Measurements from ENCODE around the gene CADPS.

CADPS gene

DNA sequence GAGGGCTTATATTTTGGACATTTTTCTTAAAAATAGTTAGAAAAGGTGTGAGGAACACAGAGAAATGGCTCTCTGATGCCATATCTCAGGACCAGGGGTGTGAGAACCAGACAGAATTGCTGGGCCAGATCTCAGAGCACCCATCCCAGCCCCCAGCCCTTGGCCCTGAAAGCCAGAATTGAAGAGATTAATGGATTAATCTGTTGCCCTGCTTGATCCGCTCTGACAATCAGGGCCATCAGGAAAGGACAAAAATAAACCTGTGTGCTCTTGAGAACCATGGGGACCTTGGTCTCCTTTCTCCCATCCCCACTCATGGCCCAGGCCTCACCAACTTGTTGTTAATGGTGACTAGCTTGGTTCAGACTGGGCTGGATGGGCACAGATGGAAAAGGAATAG is 113.5 kb downstream of the CADPS start:
- DNase-seq (ENCODE audit: low read depth, low spot score): no peak
- no peak overlapping the region for H3K4me3 ChIP-seq (ENCODE audit: low read length)

DNA sequence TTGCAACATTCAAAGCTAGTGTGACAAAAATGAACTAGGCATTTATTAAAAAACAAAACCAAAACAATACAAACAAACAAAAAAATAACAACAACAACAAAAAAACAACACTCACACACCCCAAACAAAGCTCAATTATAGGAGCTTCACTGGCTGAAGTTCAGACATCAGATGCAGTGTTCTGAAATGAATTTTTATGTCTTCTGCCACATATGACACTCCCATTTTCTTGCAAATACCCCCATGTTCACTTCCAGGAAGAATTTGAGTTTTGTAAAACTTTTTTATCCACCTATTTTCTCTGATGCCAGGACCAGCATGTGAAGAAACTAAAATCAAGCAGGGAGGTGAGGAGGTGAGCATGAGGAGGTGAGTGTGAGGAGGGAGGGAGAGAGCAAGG is 113.9 kb downstream of the CADPS start:
- H3K4me3 ChIP-seq (ENCODE audit: low read length): no peak overlapping the region
- DNase-seq (ENCODE audit: low read depth, low spot score): no peak

DNA sequence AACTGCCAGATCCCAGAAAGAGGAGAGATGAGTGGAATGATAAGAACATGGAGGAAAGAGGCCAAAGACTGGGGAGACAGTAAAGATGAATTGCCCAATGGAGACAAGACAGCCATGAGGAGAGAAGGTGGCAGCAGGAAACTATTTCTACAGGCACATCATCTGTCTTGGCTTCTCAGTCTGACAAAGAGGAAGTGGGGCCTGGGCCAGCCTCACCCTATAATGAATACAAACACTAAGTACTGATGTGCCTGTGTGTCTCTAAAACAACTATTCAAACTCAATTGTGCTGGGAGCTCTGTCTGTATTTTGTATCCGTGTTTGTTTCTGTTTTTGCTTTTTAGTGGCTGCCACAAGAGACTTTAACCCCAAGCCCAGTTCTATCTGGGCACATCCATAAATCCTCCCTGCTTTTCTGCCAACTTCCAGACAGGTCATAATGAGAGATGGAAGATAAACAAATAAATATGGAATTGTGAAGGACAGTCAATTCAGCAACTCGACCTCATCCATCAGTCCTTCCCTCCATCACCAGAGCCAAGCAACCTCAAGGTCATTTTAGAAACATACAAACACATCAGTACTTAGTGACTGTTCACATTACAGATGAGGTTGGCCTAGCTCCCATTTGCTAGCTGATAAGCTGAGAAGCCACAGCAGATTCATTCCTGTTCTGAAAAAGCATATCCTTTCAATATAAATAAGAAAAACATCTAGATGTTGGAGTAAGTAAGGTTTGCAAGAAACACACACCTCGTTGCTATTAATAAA is 116.7 kb downstream of the CADPS start:
- H3K4me3 ChIP-seq (ENCODE audit: low read length): no peak overlapping the region
- no peak for DNase-seq (ENCODE audit: low read depth, low spot score)

DNA sequence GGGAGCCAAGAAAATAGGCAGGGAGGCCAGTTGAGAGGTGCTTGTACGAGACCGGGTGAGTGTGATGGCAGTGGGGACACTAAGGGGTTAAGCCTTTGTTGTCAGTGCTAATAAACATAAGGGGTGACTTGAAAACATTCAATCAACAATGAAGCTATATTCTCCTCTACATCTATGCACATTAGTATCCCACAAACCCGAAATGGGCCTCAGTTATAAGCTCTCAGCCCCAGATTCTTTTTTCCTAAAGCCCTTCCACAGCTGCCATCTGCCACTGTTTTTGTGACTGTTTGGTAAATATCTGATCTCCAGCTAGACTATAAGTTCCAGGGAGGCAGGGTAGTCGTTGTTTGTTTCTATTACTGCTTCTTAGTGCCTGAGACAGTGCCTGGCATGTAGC is 118.2 kb downstream of the CADPS start:
- DNase-seq (ENCODE audit: low read depth, low spot score): no peak
- H3K4me3 ChIP-seq (ENCODE audit: low read length): no peak overlapping the region

DNA sequence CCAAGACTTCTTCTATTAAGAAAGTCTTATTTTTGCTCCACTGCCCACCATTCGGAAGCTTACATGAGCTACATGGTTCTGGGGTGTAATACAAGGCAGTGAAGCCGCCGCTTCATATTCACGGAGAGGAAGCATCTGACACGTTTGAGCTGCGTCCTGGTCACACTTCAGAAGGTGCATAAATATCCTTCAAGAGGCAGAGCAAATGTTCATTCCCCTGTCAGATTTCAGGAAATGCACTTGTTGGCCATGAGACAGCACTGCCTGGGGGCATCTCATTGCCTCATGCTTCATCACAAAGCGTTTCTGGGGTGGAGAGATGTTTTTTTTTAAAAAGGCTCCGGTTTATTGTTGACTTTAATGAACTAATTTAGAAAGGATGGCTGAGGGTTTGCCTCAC is 119.9 kb downstream of the CADPS start:
- H3K4me3 ChIP-seq (ENCODE audit: low read length): no peak overlapping the region
- DNase-seq (ENCODE audit: low read depth, low spot score): no peak

DNA sequence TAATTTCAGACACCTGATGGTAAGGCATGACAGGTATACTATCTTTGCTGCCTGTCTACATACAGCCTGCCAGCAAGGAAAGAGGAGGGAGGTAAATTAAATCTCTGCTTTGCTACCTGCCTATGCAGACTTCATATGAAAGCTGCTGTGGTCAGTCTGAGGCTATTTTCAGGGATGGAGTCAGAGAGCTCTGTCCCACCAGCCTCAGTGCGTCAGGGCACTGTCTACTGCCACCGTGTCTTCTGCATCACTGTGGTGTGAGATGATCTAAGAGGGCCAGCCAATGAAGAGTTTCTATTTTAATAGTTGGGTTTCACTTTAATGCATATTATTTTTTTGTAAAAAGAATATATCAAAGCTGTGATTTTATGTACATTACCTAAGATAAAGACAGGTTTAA is 125.6 kb downstream of the CADPS start:
- H3K4me3 ChIP-seq (ENCODE audit: low read length): no peak overlapping the region
- DNase-seq (ENCODE audit: low read depth, low spot score): no peak

DNA sequence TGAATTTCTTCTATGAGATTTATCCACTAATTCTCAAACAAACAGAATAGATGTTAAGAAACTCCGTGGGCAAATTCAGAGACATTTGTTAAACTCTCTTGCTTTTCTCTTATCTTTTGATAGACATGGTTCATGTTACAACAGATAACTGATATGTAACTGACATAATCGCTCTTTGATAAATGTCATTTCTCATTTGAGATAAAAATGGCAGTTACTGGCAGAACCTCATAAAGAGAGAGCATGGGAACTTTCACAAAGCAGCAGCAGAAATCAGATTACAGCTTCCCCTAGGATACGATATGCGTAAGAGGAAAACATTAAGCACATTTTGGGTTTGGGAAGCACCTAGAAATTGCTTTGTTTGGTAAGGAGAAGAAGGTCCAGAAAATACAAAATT is 126.1 kb downstream of the CADPS start:
- no peak for DNase-seq (ENCODE audit: low read depth, low spot score)
- H3K4me3 ChIP-seq (ENCODE audit: low read length): no peak overlapping the region

DNA sequence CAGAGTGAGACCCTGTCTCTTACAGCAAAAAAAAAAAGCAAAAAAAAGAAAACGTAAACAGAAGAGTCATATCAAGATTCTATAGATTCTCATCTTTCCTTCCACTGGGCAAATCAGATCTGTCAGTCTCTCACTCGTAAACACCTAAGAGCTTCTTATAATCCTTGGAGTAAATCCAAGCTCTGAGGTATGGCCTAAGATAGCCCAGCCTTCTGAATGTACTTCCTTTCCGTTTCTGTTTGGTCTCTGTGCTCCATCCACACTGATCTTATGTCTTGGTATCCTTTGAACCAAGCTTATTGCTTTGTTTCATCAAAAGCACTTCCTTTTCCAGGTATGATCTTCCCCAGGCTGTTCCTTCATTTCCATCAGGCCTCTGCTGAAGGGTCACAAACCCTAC is 137.8 kb downstream of the CADPS start:
- H3K4me3 ChIP-seq (ENCODE audit: low read length): no peak overlapping the region
- DNase-seq (ENCODE audit: low read depth, low spot score): no peak

DNA sequence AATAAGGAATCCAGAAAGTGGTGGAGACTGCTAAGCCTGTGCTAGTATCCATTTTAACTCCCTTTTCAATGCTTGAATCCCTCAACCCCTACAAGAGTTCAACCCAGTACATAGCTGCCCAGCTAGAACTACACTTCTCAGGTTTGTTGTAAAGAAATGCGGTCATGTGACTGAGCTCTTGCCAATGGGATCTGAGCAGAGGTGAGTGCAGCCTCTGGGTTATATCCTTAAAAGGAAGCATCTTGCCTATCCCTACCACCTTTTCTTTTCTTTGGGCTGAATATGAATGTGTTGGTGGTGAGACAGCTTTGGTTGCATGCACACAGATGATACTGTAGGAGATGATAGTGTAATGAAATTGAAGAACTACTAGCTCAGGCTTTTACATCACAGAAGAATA is 139.7 kb downstream of the CADPS start:
- no peak overlapping the region for H3K4me3 ChIP-seq (ENCODE audit: low read length)
- no peak for DNase-seq (ENCODE audit: low read depth, low spot score)

DNA sequence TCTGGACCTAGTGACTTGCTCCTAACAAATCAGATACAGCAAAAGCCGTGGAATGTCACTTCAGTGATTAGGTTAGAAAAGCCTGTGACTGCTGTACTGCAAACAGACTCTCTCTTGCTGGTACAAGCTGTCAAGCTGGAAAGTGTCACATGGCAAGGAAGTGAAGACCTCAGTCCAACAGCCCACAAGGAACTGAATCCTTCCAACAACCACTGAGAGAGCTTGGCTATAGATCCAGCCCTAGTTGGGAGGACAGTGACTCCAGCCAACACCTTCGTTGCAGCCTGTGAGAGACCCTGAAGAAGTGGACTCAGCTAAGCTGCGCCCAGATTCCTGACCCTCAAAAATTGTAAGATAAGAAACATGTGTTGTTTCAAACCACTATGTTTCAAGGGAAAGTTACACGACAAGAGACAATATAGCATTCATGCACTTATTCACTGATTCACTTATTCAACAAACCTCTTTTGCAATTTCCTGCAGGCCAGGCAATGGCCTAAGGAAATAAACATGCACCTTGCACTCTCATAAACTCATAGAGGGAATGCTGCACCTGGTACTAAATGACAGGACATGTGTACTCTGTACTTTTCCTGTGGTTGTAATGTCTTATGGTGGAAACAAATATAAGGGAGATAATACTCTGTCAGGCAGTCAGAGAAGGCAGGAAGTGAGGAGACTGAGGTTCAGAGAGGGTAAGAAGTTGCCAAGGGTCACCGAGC is 142.9 kb downstream of the CADPS start:
- no peak for DNase-seq (ENCODE audit: low read depth, low spot score)
- H3K4me3 ChIP-seq (ENCODE audit: low read length): no peak overlapping the region

DNA sequence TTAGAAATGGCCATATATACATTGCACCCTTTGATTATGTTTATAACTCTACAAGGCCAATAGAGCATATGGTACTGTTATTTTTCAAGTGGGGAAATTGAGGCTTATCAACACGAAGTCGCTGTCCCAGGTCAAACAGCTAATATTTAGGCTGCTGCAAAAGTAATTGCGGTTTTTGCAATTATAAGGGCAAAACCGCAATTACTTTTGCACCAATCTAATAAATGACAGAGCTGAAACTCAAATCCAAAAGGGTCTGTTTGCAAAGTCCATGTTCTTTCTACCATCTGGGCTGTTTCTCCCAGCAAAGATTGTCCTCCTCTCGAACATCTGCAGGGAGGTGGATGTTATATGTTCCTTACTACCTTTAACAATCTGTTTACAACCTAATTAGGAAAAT is 147.2 kb downstream of the CADPS start:
- H3K4me3 ChIP-seq (ENCODE audit: low read length): no peak overlapping the region
- DNase-seq (ENCODE audit: low read depth, low spot score): no peak

DNA sequence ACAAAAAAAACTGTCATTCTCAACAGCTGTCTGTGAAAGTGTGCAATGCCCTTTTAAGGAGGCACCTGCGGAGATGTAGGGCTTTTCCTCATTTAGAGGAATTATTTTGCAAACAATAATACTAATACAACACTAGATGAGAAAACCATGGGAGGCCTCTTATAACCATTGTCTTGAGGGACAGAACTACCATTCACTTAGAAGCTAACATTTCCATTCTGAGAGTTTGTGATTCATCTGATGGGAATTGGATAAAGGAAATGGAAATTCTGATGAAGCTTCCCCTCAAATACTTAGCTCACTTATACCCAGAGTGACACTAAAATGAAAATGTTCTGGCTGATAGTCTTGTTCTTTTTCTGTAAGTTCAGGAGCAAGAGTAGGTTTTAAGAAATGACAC is 147.7 kb downstream of the CADPS start:
- H3K4me3 ChIP-seq (ENCODE audit: low read length): no peak overlapping the region
- DNase-seq (ENCODE audit: low read depth, low spot score): no peak

DNA sequence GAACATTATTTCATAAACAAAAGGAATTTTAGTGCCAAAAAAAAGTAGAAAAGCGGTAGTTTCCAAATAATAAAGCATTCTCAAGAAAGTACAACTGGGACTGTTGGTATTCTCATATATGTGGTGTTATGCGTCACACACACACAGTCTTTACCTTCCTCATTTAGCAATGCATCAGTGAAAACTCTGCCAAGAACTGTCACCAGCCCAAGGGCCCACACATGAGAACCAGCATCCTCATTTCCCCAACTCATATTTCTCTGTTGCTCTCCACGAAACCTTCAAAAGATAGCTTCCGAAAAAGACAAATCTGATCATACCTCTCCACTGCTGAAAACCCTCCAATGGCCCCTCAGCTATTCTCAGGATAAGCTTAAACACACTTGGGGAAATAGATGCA is 150.7 kb downstream of the CADPS start:
- no peak overlapping the region for H3K4me3 ChIP-seq (ENCODE audit: low read length)

DNA sequence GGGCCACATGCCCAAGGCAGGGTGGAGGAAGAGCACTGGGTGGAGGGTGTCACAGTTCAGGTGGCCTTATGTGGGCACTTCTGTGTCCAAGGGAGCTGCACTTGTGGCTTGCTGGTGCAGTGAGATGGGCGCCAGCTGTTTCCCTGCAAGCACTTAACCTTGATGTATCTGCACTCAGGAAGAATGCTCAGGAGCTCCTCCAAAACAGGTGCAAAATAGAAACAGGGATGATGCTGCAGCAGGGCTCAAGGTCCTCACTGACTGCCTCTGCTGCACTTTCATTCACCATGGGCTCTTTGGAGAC is 151.3 kb downstream of the CADPS start:
- DNase-seq (ENCODE audit: low read depth, low spot score): no peak
- H3K4me3 ChIP-seq (ENCODE audit: low read length): no peak overlapping the region

More for the DNA sequence above, 150.7 kb downstream of the CADPS start:
- no peak for DNase-seq (ENCODE audit: low read depth, low spot score)

DNA sequence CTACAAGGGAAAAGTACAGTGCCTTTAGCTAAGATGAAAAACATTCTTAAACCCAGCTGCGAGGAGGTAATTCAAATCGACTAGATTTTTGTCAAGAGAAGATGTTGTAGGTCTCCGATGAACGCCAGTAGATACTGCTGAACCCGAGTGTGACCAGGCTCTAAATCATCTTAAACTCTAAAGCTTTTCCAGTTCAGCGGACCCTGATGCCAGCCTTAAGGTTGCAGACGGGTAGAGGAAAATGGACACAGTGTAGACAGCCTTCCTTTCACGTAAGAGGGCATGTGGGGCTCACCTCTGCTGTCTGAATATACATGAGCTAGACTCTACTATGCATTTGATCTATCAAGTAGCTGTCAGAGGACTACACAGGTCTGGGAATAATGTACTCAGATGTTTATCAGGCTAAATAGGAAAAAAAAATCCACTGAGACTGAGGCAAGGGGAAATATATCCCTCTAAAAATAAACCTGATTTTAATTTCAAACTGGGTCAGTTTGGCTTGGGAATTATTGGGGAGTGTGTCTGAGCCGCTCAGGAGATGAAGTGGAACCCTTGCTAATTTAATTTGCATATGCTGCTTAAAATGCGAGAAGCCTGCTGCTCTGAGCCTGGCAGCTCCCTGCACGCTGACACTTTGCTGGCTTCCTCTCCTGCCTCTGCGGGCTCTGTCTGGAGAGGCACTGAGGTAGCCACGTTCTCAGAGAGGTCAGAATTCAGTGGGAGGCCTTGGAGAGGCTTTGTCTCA is 151.9 kb downstream of the CADPS start:
- no peak for DNase-seq (ENCODE audit: low read depth, low spot score)

DNA sequence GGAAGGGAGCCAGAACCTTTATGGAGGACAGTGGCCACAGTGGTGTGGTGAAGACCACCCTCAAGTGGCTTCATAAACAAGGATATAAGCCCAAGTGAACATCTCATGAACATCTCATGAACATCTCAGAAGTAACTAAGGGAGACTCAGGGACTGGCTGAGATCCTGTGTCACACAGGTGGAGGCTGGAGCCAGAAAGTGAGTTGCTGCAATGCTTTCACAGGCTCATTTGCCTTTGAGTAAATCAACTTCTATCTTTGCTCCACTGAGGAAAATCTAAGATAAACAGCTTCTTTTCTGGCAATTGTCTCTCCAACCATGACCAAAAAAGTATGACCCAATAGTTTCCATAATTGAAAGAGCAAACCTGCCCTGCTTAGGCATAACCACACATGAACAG is 152.9 kb downstream of the CADPS start:
- no peak for DNase-seq (ENCODE audit: low read depth, low spot score)
- no peak overlapping the region for H3K4me3 ChIP-seq (ENCODE audit: low read length)

More for the DNA sequence above, 151.9 kb downstream of the CADPS start:
- no peak overlapping the region for H3K4me3 ChIP-seq (ENCODE audit: low read length)

DNA sequence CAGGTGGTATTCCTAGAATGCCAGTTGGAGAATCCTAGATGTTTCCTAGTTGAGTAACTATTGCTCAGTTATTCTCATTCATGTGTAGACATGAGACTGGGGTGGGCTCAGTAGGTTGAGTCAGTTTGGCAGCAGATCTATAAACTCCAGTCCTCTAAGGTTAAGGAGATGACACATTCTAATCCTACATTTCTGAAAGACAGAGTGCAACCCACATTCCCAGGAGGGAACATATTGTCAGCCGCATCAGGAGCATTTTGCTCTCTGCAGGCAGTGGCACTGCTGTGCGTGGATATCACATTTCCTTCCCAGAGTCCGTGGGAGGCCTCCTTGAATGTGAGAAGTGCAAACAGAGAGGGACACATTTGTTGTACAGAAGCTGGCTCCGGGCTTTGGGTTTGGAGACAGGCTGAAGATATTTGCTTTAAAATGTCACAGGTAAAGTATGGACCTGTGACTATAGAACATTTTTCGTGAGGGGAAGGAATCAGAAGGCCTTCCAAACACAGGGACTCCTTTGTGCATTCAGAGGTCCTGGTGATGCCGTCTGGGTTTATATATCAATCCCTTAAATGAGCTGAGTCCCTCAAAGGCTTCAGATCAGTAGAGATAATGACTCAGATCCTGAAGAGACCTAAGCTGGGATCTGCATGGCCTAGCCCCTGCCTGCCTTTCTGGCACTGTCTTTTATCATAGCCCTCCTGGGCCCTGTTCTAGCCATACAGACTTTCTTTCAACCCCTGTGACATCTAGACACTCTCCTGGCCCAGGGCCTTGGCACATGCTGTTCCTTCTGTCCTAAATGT is 156.5 kb downstream of the CADPS start:
- no peak overlapping the region for H3K4me3 ChIP-seq (ENCODE audit: low read length)
- DNase-seq (ENCODE audit: low read depth, low spot score): no peak

DNA sequence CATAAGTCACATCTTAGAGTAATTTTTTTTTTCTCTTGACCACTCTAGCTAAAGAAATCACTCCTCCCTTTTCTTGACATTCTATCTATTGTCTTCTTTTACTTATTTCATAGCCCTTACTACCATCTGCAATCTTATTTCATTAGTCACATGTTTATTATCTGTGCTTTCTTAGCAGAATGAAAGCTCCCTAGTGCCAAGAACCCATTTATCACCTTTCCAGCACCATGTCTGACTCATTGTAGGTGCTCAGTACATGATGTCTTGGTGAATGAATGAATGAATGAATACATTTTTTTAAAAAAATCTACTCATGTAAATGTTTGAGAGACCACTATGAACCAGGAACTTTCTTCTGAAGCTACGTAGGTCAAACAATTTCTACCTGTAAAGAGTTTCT is 157.2 kb downstream of the CADPS start:
- no peak for DNase-seq (ENCODE audit: low read depth, low spot score)
- no peak overlapping the region for H3K4me3 ChIP-seq (ENCODE audit: low read length)

DNA sequence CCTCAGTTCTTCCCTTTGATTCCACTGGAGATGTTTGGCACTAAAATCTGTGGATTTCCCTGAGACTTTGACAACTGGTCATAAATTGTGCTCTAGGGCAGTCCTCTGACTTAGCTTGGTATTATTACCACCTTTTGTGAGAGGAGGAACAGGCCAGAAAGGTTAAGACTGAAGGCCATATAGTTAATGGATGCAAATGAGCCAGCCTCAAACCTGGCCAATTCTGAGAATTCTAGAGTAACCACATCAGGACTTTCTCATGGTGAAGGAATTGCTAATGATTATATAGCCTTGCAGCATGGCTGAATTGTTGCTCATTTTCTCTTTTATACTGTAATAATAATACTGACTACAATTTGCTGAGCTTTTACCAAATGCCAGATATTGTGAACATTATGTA is 162.5 kb downstream of the CADPS start:
- H3K4me3 ChIP-seq (ENCODE audit: low read length): no peak overlapping the region
- DNase-seq (ENCODE audit: low read depth, low spot score): no peak

DNA sequence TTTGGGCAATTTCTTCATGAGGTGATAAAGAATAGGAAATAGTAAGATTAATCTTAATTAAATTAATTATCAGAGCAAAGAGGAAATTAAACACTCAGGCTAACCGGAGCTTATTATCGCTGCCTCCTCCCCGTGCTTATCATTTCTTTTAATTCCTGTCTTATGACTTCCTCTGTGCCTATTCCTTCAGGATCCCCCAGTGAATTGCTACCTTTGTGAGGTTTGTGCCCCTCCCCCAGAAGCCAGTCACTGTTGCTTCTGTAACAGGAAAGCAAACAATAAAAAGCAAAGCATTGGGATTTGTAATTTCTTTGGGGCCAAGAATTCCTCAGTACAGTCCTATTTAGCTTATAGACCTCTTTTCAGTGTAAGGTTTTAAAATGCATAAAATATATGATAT is 164.5 kb downstream of the CADPS start:
- DNase-seq (ENCODE audit: low read depth, low spot score): no peak

More for the DNA sequence above, 164.5 kb downstream of the CADPS start:
- no peak overlapping the region for H3K4me3 ChIP-seq (ENCODE audit: low read length)

Measured in Jurkat, Clone E6-1 (cell line).